NCI-H69 (cell line): Measurements from ENCODE around the gene SMYD4.
A peak's percentile ranks its signal among the peaks of the same experiment; 100 is the strongest.
"Not testable (repeated sequence)": the region's sequence is repeated elsewhere in the genome, so short reads cannot be mapped to it uniquely, and the experiment has no call there.

Experiments used
- DNase-seq: peaks from one replicate; lab custom pipeline; 2025; lab: John Stamatoyannopoulos, UW

Gene SMYD4

GRCh38 chr17:1783834-1784611 lies 45.7 kb downstream of the SMYD4 start:
- DNase-seq: peak; percentile 30

- no peak for DNase-seq
Measured at GRCh38 chr17:1783271-1783670, 46.4 kb downstream of the SMYD4 start.

- DNase-seq: no peak
Measured at GRCh38 chr17:1782171-1782567, 47.5 kb downstream of the SMYD4 start.

GRCh38 chr17:1779571-1780131 lies 50.1 kb downstream of the SMYD4 start:
- no peak for DNase-seq

GRCh38 chr17:1776857-1777256 lies 52.8 kb downstream of the SMYD4 start:
- DNase-seq: no peak

GRCh38 chr17:1776328-1776727 lies 53.4 kb downstream of the SMYD4 start:
- no peak for DNase-seq

- no peak for DNase-seq
Measured at GRCh38 chr17:1774390-1775176, 55.1 kb downstream of the SMYD4 start.

- no peak for DNase-seq
Measured at GRCh38 chr17:1773696-1774181, 56.0 kb downstream of the SMYD4 start.

- peak; percentile 4 for DNase-seq
Measured at GRCh38 chr17:1773000-1773695, 56.6 kb downstream of the SMYD4 start.

GRCh38 chr17:1769822-1770477 lies 59.8 kb downstream of the SMYD4 start:
- peak; percentile 78 for DNase-seq

- DNase-seq: peak; percentile 4
Measured at GRCh38 chr17:1767358-1767757, 62.3 kb downstream of the SMYD4 start.

GRCh38 chr17:1766382-1767135 lies 63.1 kb downstream of the SMYD4 start:
- no peak for DNase-seq

- no peak for DNase-seq
Measured at GRCh38 chr17:1765576-1765975, 64.1 kb downstream of the SMYD4 start.

- DNase-seq: not testable (repeated sequence)
Measured at GRCh38 chr17:1764705-1765104, 65.0 kb downstream of the SMYD4 start.

GRCh38 chr17:1764284-1764683 lies 65.4 kb downstream of the SMYD4 start:
- DNase-seq: peak; percentile 58

- peak; percentile 48 for DNase-seq
Measured at GRCh38 chr17:1762901-1763898, 66.5 kb downstream of the SMYD4 start.

- DNase-seq: peak; percentile 56
Measured at GRCh38 chr17:1762233-1762900, 67.3 kb downstream of the SMYD4 start.

- no peak for DNase-seq
Measured at GRCh38 chr17:1759529-1759928, 70.2 kb downstream of the SMYD4 start.

GRCh38 chr17:1758807-1759206 lies 70.9 kb downstream of the SMYD4 start:
- no peak for DNase-seq
